GM23248 (cell line): Measurements from ENCODE around the gene ACOT11. TPM values are rescaled to one million over a fixed set of nuclear protein-coding genes. Genes with fewer than 3 reads are reported as not detected.

Experiments
- DNase-seq: peaks from one replicate; pipeline ENCODE4 v3.0.0-alpha.2; 2015
- H2AFZ ChIP-seq: fragments of 200-600 bp; sonication (generic); 2 replicates; pipeline ENCODE4 v1.6.1; 2016; ENCODE audit warnings: antibody characterized with exemption
- H3F3A ChIP-seq: fragments of 200-600 bp; sonication (generic); 2 replicates; pipeline ENCODE4 v1.6.1; 2016; ENCODE audit warnings: mild to moderate bottlenecking, antibody characterized with exemption, mixed run types; ENCODE audit not compliant: insufficient read depth
- H3K27ac ChIP-seq: fragments of 200-600 bp; sonication (generic); 2 replicates; pipeline ENCODE4 v1.5.1; 2016; ENCODE audit warnings: mild to moderate bottlenecking
- H3K27me3 ChIP-seq: fragments of 200-600 bp; sonication (generic); replicated peaks from 2 replicates; pipeline ENCODE4 v1.6.1; 2016; ENCODE audit warnings: mild to moderate bottlenecking; ENCODE audit not compliant: insufficient read depth
- H3K36me3 ChIP-seq: fragments of 200-600 bp; sonication (generic); 2 replicates; pipeline ENCODE4 v1.6.1; 2016; ENCODE audit warnings: low read depth, mild to moderate bottlenecking
- H3K4me1 ChIP-seq: fragments of 200-600 bp; sonication (generic); 2 replicates; pipeline ENCODE4 v1.6.1; 2016; ENCODE audit warnings: mild to moderate bottlenecking; ENCODE audit not compliant: insufficient read depth
- H3K4me2 ChIP-seq: fragments of 200-600 bp; sonication (generic); one replicate; pipeline ENCODE4 v1.6.1; 2016; ENCODE audit warnings: mild to moderate bottlenecking; ENCODE audit not compliant: unreplicated experiment
- H3K4me3 ChIP-seq: fragments of 200-600 bp; sonication (generic); 2 replicates; pipeline ENCODE4 v1.5.1; 2016; ENCODE audit warnings: mild to moderate bottlenecking
- H3K79me2 ChIP-seq: fragments of 200-600 bp; sonication (generic); 2 replicates; pipeline ENCODE4 v1.6.1; 2016; ENCODE audit warnings: mild to moderate bottlenecking; ENCODE audit not compliant: insufficient read depth
- H3K9ac ChIP-seq: fragments of 200-600 bp; sonication (generic); 2 replicates; pipeline ENCODE4 v1.6.1; 2016; ENCODE audit warnings: mild to moderate bottlenecking
- H3K9me2 ChIP-seq: fragments of 200-600 bp; sonication (generic); 2 replicates; pipeline ENCODE4 v1.6.1; 2016; ENCODE audit warnings: mixed run types, mild to moderate bottlenecking, moderate library complexity; ENCODE audit not compliant: insufficient read depth
- H3K9me3 ChIP-seq: fragments of 200-600 bp; sonication (generic); one replicate; pipeline ENCODE4 v1.6.1; 2017; ENCODE audit warnings: low read depth
- H4K20me1 ChIP-seq: fragments of 200-600 bp; sonication (generic); 2 replicates; pipeline ENCODE4 v1.6.0; 2016; ENCODE audit not compliant: insufficient read depth
- EZH2 ChIP-seq: fragments of 200-600 bp; sonication (generic); IDR thresholded peaks from 2 replicates; pipeline ENCODE4 v1.6.1; 2018; ENCODE audit warnings: antibody characterized with exemption, mild to moderate bottlenecking; ENCODE audit not compliant: insufficient read depth, poor library complexity, severe bottlenecking
- EZH2phosphoT487 ChIP-seq: fragments of 200-600 bp; sonication (generic); IDR thresholded peaks from 2 replicates; pipeline ENCODE4 v1.6.1; 2018; ENCODE audit warnings: antibody characterized with exemption, moderate library complexity, mild to moderate bottlenecking, low read depth; ENCODE audit not compliant: insufficient read depth
- WGBS, 2 experiments: methylation state at CpG; one replicate each; pipeline ENCODE4 v1.1.6; 2015 to 2017; ENCODE audit warnings: low lambda C conversion rate in 2 of 2, low coverage in 1 of 2; ENCODE audit errors: missing lambda C conversion rate in 2 of 2; 5-methylcytosine and 5-hydroxymethylcytosine counted together
- in situ Hi-C: fragments of 300-500 bp; cut with MboI; formaldehyde crosslinking; loops from 2 replicates; pipeline ENCODE4 v1.15.0; 2020
- polyA plus RNA-seq: library from polyadenylated mRNA; unstranded; fragments of >200 nt; fragmentation: Nextera tagmentation; extraction: Ambion mirVana; gene quantifications from 2 replicates; pipeline ENCODE4 v1.2.1, GENCODE V29; 2016
- total RNA-seq: library from RNA; depleted of rRNA; stranded (reverse); fragments of >200 nt; shearing (Covaris generic); gene quantifications from 2 replicates; pipeline ENCODE4 v1.2.3, GENCODE V29; 2014

Gene ACOT11
- total and polyA plus RNA-seq, 2 experiments from 2014 or later = 3.4 to 3.6 TPM

DNA sequence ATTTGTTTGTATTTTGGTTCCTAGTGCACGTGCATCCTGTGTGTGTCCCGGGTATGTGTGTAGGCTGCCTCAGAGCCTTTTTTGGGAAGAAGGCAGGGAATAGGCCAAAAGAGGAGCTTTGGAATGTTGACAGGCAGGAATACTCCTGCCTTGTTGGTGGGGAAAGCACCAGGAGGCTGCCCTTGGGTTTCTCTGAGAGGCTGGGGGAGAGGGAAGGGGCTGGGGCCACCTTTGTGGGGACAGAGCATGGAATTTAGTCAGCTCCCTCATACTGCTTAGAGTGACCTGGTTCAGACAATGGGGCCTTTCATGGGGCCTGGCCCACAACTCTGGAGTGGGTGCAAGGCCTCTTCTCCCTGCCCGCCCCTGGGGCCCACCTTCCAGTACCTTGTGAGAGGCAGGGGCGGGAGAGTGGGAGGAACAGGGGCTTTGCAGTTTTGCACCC lies 31.3 kb downstream of the ACOT11 start:
- Histone ChIP-seq H3K4me2 (no peak overlapping the region), H3K27me3 (no peaks in the 10 kb centered on the region), H3K36me3 (no peaks in the 10 kb centered on the region), H3F3A (no peaks in the 10 kb centered on the region), H3K79me2 (no peaks in the 10 kb centered on the region), H4K20me1 (no peaks in the 10 kb centered on the region), H3K4me1 (0 out of 2 replicates have a peak, but pooled peaks cover 5% of the 10 kb centered on the region), H3K9me2 (no peaks in the 10 kb centered on the region), H3K4me3 (no peak overlapping the region), H3K9me3 (no peaks in the 10 kb centered on the region), H3K27ac (no peak overlapping the region), H3K9ac (no peak overlapping the region), H2AFZ (no peak overlapping the region)
- no peak for DNase-seq
- in situ Hi-C loops = no loop called here
- 91 to 96% methylated on average over 4 of the region's 4 CpGs for WGBS, 2 experiments
- TF ChIP-seq EZH2phosphoT487 (no peak), EZH2 (no peak)

DNA sequence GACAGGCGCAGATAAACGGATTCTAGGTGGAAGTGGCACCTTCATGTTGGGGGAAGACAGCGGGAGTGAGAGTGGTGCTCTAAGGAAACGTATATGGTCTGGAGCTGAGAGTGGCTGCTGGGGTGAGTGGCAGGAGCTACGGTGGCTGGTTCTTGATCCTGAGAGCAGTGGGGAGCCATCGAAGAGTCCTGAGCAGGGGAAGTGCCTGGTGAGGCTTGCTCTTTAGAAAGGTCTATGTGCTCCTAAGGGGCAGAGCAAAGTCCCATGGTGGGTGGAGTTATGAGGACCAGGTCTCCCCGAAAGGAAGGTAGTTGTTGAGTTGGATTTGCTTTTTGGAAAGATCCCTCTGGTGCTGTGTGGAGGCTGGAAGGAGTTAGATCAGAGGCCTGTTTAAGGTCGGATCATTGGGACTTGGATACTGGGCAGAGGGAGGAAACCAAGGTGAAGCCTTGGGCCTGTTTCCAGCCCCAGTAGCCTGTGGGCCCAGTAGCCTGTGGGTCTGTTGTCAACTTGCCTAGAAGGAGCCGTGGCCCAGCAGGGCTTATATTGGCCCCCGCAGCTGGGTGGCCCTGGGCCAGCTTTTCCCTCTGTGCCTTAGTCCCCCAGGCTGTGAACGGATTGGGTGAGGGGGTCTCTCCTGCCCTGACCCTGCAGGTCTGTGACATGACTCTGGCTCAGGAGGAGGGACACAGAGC lies 33.0 kb downstream of the ACOT11 start:
- 85 to 87% methylated on average over 11 of the region's 11 CpGs for WGBS, 2 experiments
- no peak for TF ChIP-seq EZH2phosphoT487
- no peak for TF ChIP-seq EZH2
- peak overlapping the region; percentile 65 for H3K9ac ChIP-seq

DNA sequence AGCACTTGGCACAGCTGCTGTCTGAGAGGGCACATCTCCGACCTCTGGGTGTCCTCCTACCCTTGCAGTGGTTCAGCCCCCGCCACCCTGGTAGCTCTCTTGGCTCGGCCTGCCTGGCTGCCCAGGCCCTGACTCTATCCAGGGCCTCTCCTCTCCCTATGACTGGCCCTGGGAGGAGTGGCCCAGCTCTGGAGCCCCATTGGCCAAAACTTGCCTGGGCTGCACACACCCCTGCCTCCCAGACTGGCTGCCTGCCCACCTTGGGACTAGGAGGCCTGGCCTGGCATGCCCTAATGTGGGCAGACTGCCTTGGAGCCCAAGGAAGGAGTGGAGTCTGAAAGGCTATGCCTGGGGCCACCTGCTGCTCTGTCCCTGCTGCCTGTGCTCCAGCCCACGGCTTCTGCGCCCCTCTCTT lies 33.6 kb downstream of the ACOT11 start:
- WGBS, 2 experiments = 22 to 28% methylated on average over 5 of the region's 5 CpGs
- peak overlapping the region; percentile 55 for H2AFZ ChIP-seq
- H3K9me2 ChIP-seq = no peaks in the 10 kb centered on the region
- peak overlapping the region; percentile 65 for H3K9ac ChIP-seq
- no peaks in the 10 kb centered on the region for H3F3A ChIP-seq
- H3K27me3 ChIP-seq = no peaks in the 10 kb centered on the region
- H3K79me2 ChIP-seq = no peaks in the 10 kb centered on the region
- H3K27ac ChIP-seq = 0 out of 2 replicates have a peak overlapping the region, but pooled peaks have one; percentile 12
- H3K36me3 ChIP-seq = no peaks in the 10 kb centered on the region
- no peaks in the 10 kb centered on the region for H3K9me3 ChIP-seq
- DNase-seq = peak; percentile 96
- no peak overlapping the region for H3K4me3 ChIP-seq
- H3K4me2 ChIP-seq = no peak overlapping the region
- H4K20me1 ChIP-seq = no peaks in the 10 kb centered on the region
- in situ Hi-C loops = no loop called here
- H3K4me1 ChIP-seq = 0 out of 2 replicates have a peak, but pooled peaks cover 5% of the 10 kb centered on the region
- TF ChIP-seq EZH2 = no peak
- no peak for TF ChIP-seq EZH2phosphoT487

More for the DNA sequence above, 33.0 kb downstream of the ACOT11 start:
- Histone ChIP-seq H3F3A (no peaks in the 10 kb centered on the region), H3K9me2 (no peaks in the 10 kb centered on the region), H3K9me3 (no peaks in the 10 kb centered on the region), H3K4me3 (no peak overlapping the region), H4K20me1 (no peaks in the 10 kb centered on the region), H3K36me3 (no peaks in the 10 kb centered on the region), H3K4me2 (no peak overlapping the region), H3K27me3 (no peaks in the 10 kb centered on the region), H3K27ac (0 out of 2 replicates have a peak overlapping the region, but pooled peaks have one; percentile 12), H3K79me2 (no peaks in the 10 kb centered on the region), H2AFZ (peak overlapping the region; percentile 55), H3K4me1 (0 out of 2 replicates have a peak, but pooled peaks cover 5% of the 10 kb centered on the region)
- in situ Hi-C loops = no loop called here
- no peak for DNase-seq

DNA sequence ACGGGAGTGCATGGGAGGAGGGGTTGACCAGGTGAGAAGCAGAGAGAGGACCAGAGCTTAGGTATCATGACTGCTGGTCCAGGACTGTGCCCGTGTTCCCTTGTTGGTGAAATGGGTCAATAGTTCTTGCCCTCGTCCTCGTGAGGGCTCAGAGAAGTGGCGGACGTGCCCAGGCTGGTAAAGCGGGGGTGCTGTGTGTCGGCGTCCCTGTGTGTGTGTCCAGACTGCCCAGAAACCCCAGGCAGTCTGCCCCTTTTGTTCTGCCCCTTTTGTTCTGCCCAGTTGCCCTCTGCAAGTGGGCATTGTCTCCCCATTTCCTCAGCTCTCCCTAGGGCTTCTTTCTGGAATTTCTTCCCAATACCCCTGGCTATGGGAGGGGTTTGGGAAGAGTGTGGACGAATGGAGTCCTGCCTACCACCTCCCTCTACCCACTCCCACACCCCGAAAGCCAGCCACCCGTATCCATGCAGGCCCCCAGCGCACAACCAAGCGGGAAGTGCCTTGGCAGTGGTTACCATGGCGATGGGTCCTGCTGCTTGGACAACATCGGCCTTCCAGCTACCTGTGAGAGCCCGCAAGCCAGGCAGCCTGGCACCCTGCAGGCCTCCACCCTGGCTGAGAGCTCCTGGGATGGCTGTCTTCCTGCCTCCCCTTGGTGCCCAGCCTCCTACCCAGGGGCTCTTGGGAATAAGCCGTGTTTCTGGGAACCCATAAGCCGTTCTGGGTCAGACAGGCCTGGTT lies 34.7 kb downstream of the ACOT11 start:
- no peak overlapping the region for H3K4me3 ChIP-seq
- no peaks in the 10 kb centered on the region for H3K27me3 ChIP-seq
- 0 out of 2 replicates have a peak, but pooled peaks cover 5% of the 10 kb centered on the region for H3K4me1 ChIP-seq
- H4K20me1 ChIP-seq = no peaks in the 10 kb centered on the region
- DNase-seq = no peak
- H2AFZ ChIP-seq = no peak overlapping the region
- H3K79me2 ChIP-seq = no peaks in the 10 kb centered on the region
- TF ChIP-seq EZH2phosphoT487 (no peak), EZH2 (no peak)
- H3K9me2 ChIP-seq = no peaks in the 10 kb centered on the region
- in situ Hi-C loops = no loop called here
- no peaks in the 10 kb centered on the region for H3K36me3 ChIP-seq
- 92 to 93% methylated on average over 19 of the region's 19 CpGs for WGBS, 2 experiments
- H3K9ac ChIP-seq = no peak overlapping the region
- no peak overlapping the region for H3K4me2 ChIP-seq
- H3K27ac ChIP-seq = no peak overlapping the region
- no peaks in the 10 kb centered on the region for H3F3A ChIP-seq
- H3K9me3 ChIP-seq = no peaks in the 10 kb centered on the region
